Stomach (tissue), 9 donors: ENCODE measurements around the gene CCDC24. TPM values are rescaled to one million over a fixed set of nuclear protein-coding genes. Genes with fewer than 3 reads are reported as not detected.
A peak's percentile ranks its signal among the peaks of the same experiment; 100 is the strongest.

Experiments used
- DNase-seq, 2 donors: peaks; one replicate each; pipeline versions ENCODE4 v3.0.0 to v3.0.0-alpha.2; 2013 to 2019
- H3K27ac ChIP-seq, 5 donors: fragments of 200-600 bp in 4 of 5; sonication (generic) in 4 of 5; one replicate each; pipeline ENCODE4 v1.5.1; 2013 to 2019; ENCODE audit warnings: mild to moderate bottlenecking in 1 of 5, moderate library complexity in 1 of 5
- H3K27me3 ChIP-seq, 3 donors: fragments of 200-600 bp; sonication (generic); one replicate each; pipeline ENCODE4 v1.5.1; 2017 to 2019; ENCODE audit warnings: mixed run types in 1 of 3
- H3K36me3 ChIP-seq, 4 donors: fragments of 200-600 bp; sonication (generic); 1 replicate in 3 of 4; 2 replicates in 1 of 4; pipeline ENCODE4 v1.5.1; 2016 to 2019
- H3K4me1 ChIP-seq, 4 donors: fragments of 200-600 bp; sonication (generic); one replicate each; pipeline ENCODE4 v1.5.1; 2016 to 2019
- H3K4me3 ChIP-seq, 4 donors: fragments of 200-600 bp; sonication (generic) in 3 of 4; one replicate each; pipeline ENCODE4 v1.5.1; 2016 to 2019; ENCODE audit warnings: mild to moderate bottlenecking in 1 of 4
- H3K9me3 ChIP-seq, 4 donors: fragments of 200-600 bp; sonication (generic); one replicate each; pipeline ENCODE4 v1.5.1; 2016 to 2019
- CTCF ChIP-seq, 7 experiments: fragments of 450-650 bp in 4 of 7; fragments of 200-600 bp in 3 of 7; sonication (generic) in 3 of 7; IDR thresholded peaks; one replicate each; pipeline ENCODE4 v1.5.1; 2016 to 2019; ENCODE audit warnings: antibody characterized with exemption in 7 of 7, control low read depth in 2 of 7, mild to moderate bottlenecking in 1 of 7
- EP300 ChIP-seq: sonication (generic); formaldehyde crosslinking; IDR thresholded peaks from one replicate; pipeline ENCODE4 v1.6.1; 2017; ENCODE audit warnings: antibody characterized with exemption
- POLR2A ChIP-seq, 4 donors: fragments of 450-650 bp; IDR thresholded peaks; one replicate each; pipeline ENCODE4 v1.6.1; 2016; ENCODE audit warnings: antibody characterized with exemption in 4 of 4, control low read depth in 2 of 4, mild to moderate bottlenecking in 1 of 4, moderate library complexity in 1 of 4
- POLR2AphosphoS5 ChIP-seq, 3 donors: sonication (generic); formaldehyde crosslinking; IDR thresholded peaks; one replicate each; pipeline ENCODE4 v1.6.1; 2016; ENCODE audit warnings: antibody characterized with exemption in 3 of 3
- WGBS, 5 donors: extraction: QIAGEN DNeasy Blood & Tissue Kit in 3 of 5; methylation state at CpG; one replicate each; pipeline versions ENCODE4 v1.1.5 to v1.1.7; 2013 to 2018; 5-methylcytosine and 5-hydroxymethylcytosine counted together
- intact Hi-C: fragments of 100-400 bp; cut with DNase I; formaldehyde crosslinking; loops from one replicate; pipeline ENCODE4 v1.15.1; 2023; ENCODE audit warnings: low total_unique reads
- polyA plus RNA-seq, 3 donors: library from polyadenylated mRNA; stranded (reverse); fragments of 200-250 nt; gene quantifications; one replicate each; pipeline ENCODE4 v1.2.3, GENCODE V29; 2013
- total RNA-seq, 5 donors: library from RNA; depleted of rRNA; stranded (reverse); fragments of >200 nt; gene quantifications; one replicate each; pipeline versions ENCODE4 v1.1.0 to v1.2.3, GENCODE V29; 2014 to 2016
- donor health status: healthy with polysubstance abuse.
- donor health status: Bipolar disorder and iron deficiency.
- donor health status: healthy.

Gene CCDC24
- total and polyA plus RNA-seq, 8 donors, result 1.2 to 32.4 (median 10.7) TPM

GRCh38 chr1:44040418-44040817, 49.0 kb downstream of the CCDC24 start:
- Histone ChIP-seq H3K27ac (no peak overlapping the region), H3K4me3 (no peak overlapping the region), H3K27me3 (peaks cover 0 to 8% (median 0%) of the 10 kb centered on the region in 3 donors), H3K9me3 (no peaks in the 10 kb centered on the region), H3K4me1 (peaks cover 9 to 19% (median 14%) of the 10 kb centered on the region in 4 donors), H3K36me3 (no peaks in the 10 kb centered on the region)
- WGBS, 5 donors, result 66 to 84% (median 74%) methylated on average over 2 of the region's 2 CpGs
- TF ChIP-seq EP300 (no peak), POLR2A (IDR thresholded peaks at IDR 0.05) (no peak), CTCF (IDR thresholded peaks at IDR 0.05) (no peak), POLR2AphosphoS5 (IDR thresholded peaks at IDR 0.05) (no peak)
- DNase-seq, result no peak
- intact Hi-C loops, result no loop called here

GRCh38 chr1:44040846-44041245, 49.4 kb downstream of the CCDC24 start:
- no peak for DNase-seq
- H3K4me1 ChIP-seq, result peaks cover 6 to 15% (median 10%) of the 10 kb centered on the region in 4 donors
- no peaks in the 10 kb centered on the region for H3K36me3 ChIP-seq
- H3K4me3 ChIP-seq, result no peak overlapping the region
- H3K27ac ChIP-seq, result no peak overlapping the region
- intact Hi-C loops, result no loop called here
- no peaks in the 10 kb centered on the region for H3K9me3 ChIP-seq
- TF ChIP-seq POLR2A (IDR thresholded peaks at IDR 0.05) (no peak), EP300 (no peak), POLR2AphosphoS5 (IDR thresholded peaks at IDR 0.05) (no peak), CTCF (IDR thresholded peaks at IDR 0.05) (no peak)
- peaks cover 0 to 8% (median 0%) of the 10 kb centered on the region in 3 donors for H3K27me3 ChIP-seq
- 68 to 81% (median 70%) methylated on average over 4 of the region's 4 CpGs for WGBS, 5 donors

- DNase-seq, result no peak
- H3K36me3 ChIP-seq, result no peaks in the 10 kb centered on the region
- peaks cover 0 to 10% (median 8%) of the 10 kb centered on the region in 4 donors for H3K4me1 ChIP-seq
- 65 to 69% (median 68%) methylated on average over 13 to 16 of the region's 16 CpGs for WGBS, 5 donors
- peak overlapping the region in 1 of 5 donors; percentile 34 for H3K27ac ChIP-seq
- TF ChIP-seq POLR2A (IDR thresholded peaks at IDR 0.05) (no peak), EP300 (no peak), POLR2AphosphoS5 (IDR thresholded peaks at IDR 0.05) (no peak), CTCF (IDR thresholded peaks at IDR 0.05) (no peak)
- no peak overlapping the region for H3K4me3 ChIP-seq
- H3K9me3 ChIP-seq, result no peaks in the 10 kb centered on the region
- intact Hi-C loops, result no loop called here
- H3K27me3 ChIP-seq, result peaks cover 0 to 8% (median 0%) of the 10 kb centered on the region in 3 donors
Measured at GRCh38 chr1:44043176-44044070, 52.0 kb downstream of the CCDC24 start.

- H3K27me3 ChIP-seq, result peaks cover 0 to 8% (median 0%) of the 10 kb centered on the region in 3 donors
- H3K4me1 ChIP-seq, result peaks cover 0 to 10% (median 8%) of the 10 kb centered on the region in 4 donors
- peak overlapping the region in 1 of 5 donors; percentile 34 for H3K27ac ChIP-seq
- peak in 1 of 2 donors; percentile 55 for DNase-seq
- H3K9me3 ChIP-seq, result no peaks in the 10 kb centered on the region
- no peaks in the 10 kb centered on the region for H3K36me3 ChIP-seq
- H3K4me3 ChIP-seq, result no peak overlapping the region
- 69 to 77% (median 74%) methylated on average over 7 of the region's 7 CpGs for WGBS, 5 donors
- intact Hi-C loops, result no loop called here
- TF ChIP-seq POLR2AphosphoS5 (IDR thresholded peaks at IDR 0.05), result no peak
- TF ChIP-seq POLR2A (IDR thresholded peaks at IDR 0.05), result no peak
Measured at GRCh38 chr1:44044071-44044801, 52.8 kb downstream of the CCDC24 start.
